ENCODE measurements around the gene SLC38A1. TPM values are rescaled to one million over a fixed set of nuclear protein-coding genes. Genes with fewer than 3 reads are reported as not detected.

The SLC38A1 gene
- total RNA-seq, 2 donors from 2014 or later, result 79.6 to 116 TPM

GRCh38 chr12:46224386-46224785 is 44.5 kb downstream of the SLC38A1 start:
- H3K4me1 ChIP-seq, result peaks cover 0 to 23% of the 10 kb centered on the region in 2 donors
- H3K27me3 ChIP-seq, result no peaks in the 10 kb centered on the region
- H3K27ac ChIP-seq, result no peak overlapping the region
- H3K4me3 ChIP-seq, result no peak overlapping the region
- peak; percentile 68 for DNase-seq (ENCODE audit: low spot score)
- TF ChIP-seq CTCF (IDR thresholded peaks at IDR 0.05), result no peak
- no peaks in the 10 kb centered on the region for H3K36me3 ChIP-seq
- H3K9me3 ChIP-seq, result no peaks in the 10 kb centered on the region

GRCh38 chr12:46223047-46223446 is 45.8 kb downstream of the SLC38A1 start:
- Histone ChIP-seq H3K9me3 (no peaks in the 10 kb centered on the region), H3K4me3 (no peak overlapping the region), H3K27me3 (no peaks in the 10 kb centered on the region), H3K4me1 (peaks cover 0 to 23% of the 10 kb centered on the region in 2 donors), H3K27ac (no peak overlapping the region), H3K36me3 (no peaks in the 10 kb centered on the region)
- no peak for TF ChIP-seq CTCF (IDR thresholded peaks at IDR 0.05)
- DNase-seq (ENCODE audit: low spot score), result no peak

GRCh38 chr12:46222636-46223035 is 46.2 kb downstream of the SLC38A1 start:
- Histone ChIP-seq H3K36me3 (no peaks in the 10 kb centered on the region), H3K27ac (no peak overlapping the region), H3K9me3 (no peaks in the 10 kb centered on the region), H3K27me3 (no peaks in the 10 kb centered on the region), H3K4me1 (peaks cover 0 to 23% of the 10 kb centered on the region in 2 donors), H3K4me3 (no peak overlapping the region)
- TF ChIP-seq CTCF (IDR thresholded peaks at IDR 0.05), result no peak
- DNase-seq (ENCODE audit: low spot score), result no peak

GRCh38 chr12:46221255-46222128 is 47.4 kb downstream of the SLC38A1 start:
- no peak overlapping the region for H3K27ac ChIP-seq
- H3K4me3 ChIP-seq, result no peak overlapping the region
- no peaks in the 10 kb centered on the region for H3K9me3 ChIP-seq
- no peak for TF ChIP-seq CTCF (IDR thresholded peaks at IDR 0.05)
- H3K27me3 ChIP-seq, result no peaks in the 10 kb centered on the region
- DNase-seq (ENCODE audit: low spot score), result no peak
- peaks cover 0 to 23% of the 10 kb centered on the region in 2 donors for H3K4me1 ChIP-seq
- no peaks in the 10 kb centered on the region for H3K36me3 ChIP-seq

GRCh38 chr12:46219877-46220655 is 48.8 kb downstream of the SLC38A1 start:
- H3K27ac ChIP-seq, result no peak overlapping the region
- no peaks in the 10 kb centered on the region for H3K9me3 ChIP-seq
- no peaks in the 10 kb centered on the region for H3K36me3 ChIP-seq
- TF ChIP-seq CTCF (IDR thresholded peaks at IDR 0.05), result no peak
- H3K4me1 ChIP-seq, result peaks cover 0 to 25% of the 10 kb centered on the region in 2 donors
- H3K4me3 ChIP-seq, result no peak overlapping the region
- no peaks in the 10 kb centered on the region for H3K27me3 ChIP-seq
- DNase-seq (ENCODE audit: low spot score), result no peak
